ENCODE measurements around the gene TAPBP. TPM values are rescaled to one million over a fixed set of nuclear protein-coding genes. Genes with fewer than 3 reads are reported as not detected.
A peak's percentile ranks its signal among the peaks of the same experiment; 100 is the strongest.

Gene TAPBP
- total RNA-seq, 1 donor from 2014 or later = 1.7 TPM

GRCh38 chr6:33299237-33299944 is 14.5 kb downstream of the TAPBP start:
- H3K27ac Mint-ChIP-seq = peak overlapping the region; percentile 98
- H2AFZ ChIP-seq (replicated peaks) = peak overlapping the region; percentile 84
- peak; percentile 96 for DNase-seq (ENCODE audit: low spot score)
- TF ChIP-seq CTCF (IDR thresholded peaks at IDR 0.05) (peak; percentile 84), EZH2phosphoT487 (IDR thresholded peaks at IDR 0.05) (no peak)
- H3K4me1 Mint-ChIP-seq = peaks cover 29% of the 10 kb centered on the region
- no peaks in the 10 kb centered on the region for H3K27me3 ChIP-seq
- peaks cover 33% of the 10 kb centered on the region for H3F3A ChIP-seq (ENCODE audit: low read depth)
- H3K4me3 ChIP-seq = peak overlapping the region; percentile 90
- peaks cover 5% of the 10 kb centered on the region for H3K27me3 Mint-ChIP-seq (ENCODE audit: insufficient read depth, low read depth)
- peaks cover 5% of the 10 kb centered on the region for H3K4me1 ChIP-seq
- H3K36me3 ChIP-seq = no peaks in the 10 kb centered on the region
- peaks cover 39% of the 10 kb centered on the region for H3K79me2 ChIP-seq (ENCODE audit: low read depth)
- peak overlapping the region; percentile 95 for H3K27ac ChIP-seq
- peak overlapping the region; percentile 99 for H3K4me3 Mint-ChIP-seq
- no peaks in the 10 kb centered on the region for H3K9me3 ChIP-seq (ENCODE audit: low read depth)
- peak overlapping the region; percentile 86 for H3K4me2 ChIP-seq
- H3K9ac ChIP-seq = peak overlapping the region; percentile 68
- peaks cover 29% of the 10 kb centered on the region for H4K20me1 ChIP-seq (ENCODE audit: low read depth)
- no peaks in the 10 kb centered on the region for H3K9me3 Mint-ChIP-seq
- H3K36me3 Mint-ChIP-seq = peaks cover 9% of the 10 kb centered on the region

- peak; percentile 60 for DNase-seq (ENCODE audit: low spot score)
- Histone ChIP-seq H3F3A (ENCODE audit: low read depth) (peaks cover 33% of the 10 kb centered on the region), H3K79me2 (ENCODE audit: low read depth) (peaks cover 39% of the 10 kb centered on the region), H3K4me2 (peak within 1 kb of the TSS; percentile 86), H2AFZ (replicated peaks) (peak within 1 kb of the TSS; percentile 84), H3K4me1 (peaks cover 5% of the 10 kb centered on the region), H3K9ac (peak within 1 kb of the TSS; percentile 68), H3K27me3 (no peaks in the 10 kb centered on the region), H3K27ac (peak within 1 kb of the TSS; percentile 95), H3K36me3 (no peaks in the 10 kb centered on the region), H3K9me3 (ENCODE audit: low read depth) (no peaks in the 10 kb centered on the region), H3K4me3 (peak within 1 kb of the TSS; percentile 90), H4K20me1 (ENCODE audit: low read depth) (peaks cover 26% of the 10 kb centered on the region)
- no peaks in the 10 kb centered on the region for H3K9me3 Mint-ChIP-seq
- H3K27me3 Mint-ChIP-seq (ENCODE audit: insufficient read depth, low read depth) = peaks cover 5% of the 10 kb centered on the region
- TF ChIP-seq EZH2 (IDR thresholded peaks at IDR 0.05) (no peak), EZH2phosphoT487 (IDR thresholded peaks at IDR 0.05) (no peak), CTCF (IDR thresholded peaks at IDR 0.05) (no peak)
- H3K4me3 Mint-ChIP-seq = peak within 1 kb of the TSS; percentile 99
- H3K27ac Mint-ChIP-seq = peak within 1 kb of the TSS; percentile 99
- peaks cover 8% of the 10 kb centered on the region for H3K36me3 Mint-ChIP-seq
- peaks cover 29% of the 10 kb centered on the region for H3K4me1 Mint-ChIP-seq
These were observed 15.1 kb downstream of the TAPBP start, which contains the start of gene RGL2 for GRCh38 chr6:33298773-33299236. Gene RGL2 (minus strand): TSS chr6:33298942. CDS start chr6:33298610, 332 bp downstream.

- H2AFZ ChIP-seq (replicated peaks) = peak overlapping the region; percentile 75
These were observed 15.7 kb downstream of the TAPBP start for GRCh38 chr6:33297956-33298772.

More at GRCh38 chr6:33297956-33298772, 15.7 kb downstream of the TAPBP start:
- H3K4me1 ChIP-seq = peaks cover 5% of the 10 kb centered on the region
- H3K27me3 Mint-ChIP-seq (ENCODE audit: insufficient read depth, low read depth) = peaks cover 5% of the 10 kb centered on the region
- no peaks in the 10 kb centered on the region for H3K27me3 ChIP-seq
- peaks cover 37% of the 10 kb centered on the region for H3K79me2 ChIP-seq (ENCODE audit: low read depth)
- DNase-seq (ENCODE audit: low spot score) = peak; percentile 86
- no peak overlapping the region for H3K27ac ChIP-seq
- peak overlapping the region; percentile 45 for H3K9ac ChIP-seq
- H3K4me1 Mint-ChIP-seq = peaks cover 29% of the 10 kb centered on the region
- no peak for TF ChIP-seq EZH2phosphoT487 (IDR thresholded peaks at IDR 0.05)
- TF ChIP-seq EZH2 (IDR thresholded peaks at IDR 0.05) = no peak
- TF ChIP-seq CTCF (IDR thresholded peaks at IDR 0.05) = peak; percentile 34
- H3K9me3 Mint-ChIP-seq = no peaks in the 10 kb centered on the region
- no peaks in the 10 kb centered on the region for H3K9me3 ChIP-seq (ENCODE audit: low read depth)
- H3K27ac Mint-ChIP-seq = peak overlapping the region; percentile 99
- H3K4me2 ChIP-seq = peak overlapping the region; percentile 86
- peak overlapping the region; percentile 99 for H3K4me3 Mint-ChIP-seq
- H3K36me3 ChIP-seq = no peaks in the 10 kb centered on the region
- peaks cover 5% of the 10 kb centered on the region for H3K36me3 Mint-ChIP-seq
- H3F3A ChIP-seq (ENCODE audit: low read depth) = peaks cover 33% of the 10 kb centered on the region
- H3K4me3 ChIP-seq = peak overlapping the region; percentile 90
- peaks cover 22% of the 10 kb centered on the region for H4K20me1 ChIP-seq (ENCODE audit: low read depth)

All from neural progenitor cell (in vitro differentiated cells).